Activated CD8-positive, alpha-beta T cell treated with anti-CD3 and anti-CD28 coated beads for 36 hours (primary cell): ENCODE measurements around the gene QRICH2. TPM values are rescaled to one million over a fixed set of nuclear protein-coding genes. Genes with fewer than 3 reads are reported as not detected.
A peak's percentile ranks its signal among the peaks of the same experiment; 100 is the strongest.

ENCODE experiments used
- ATAC-seq: fragments of 200-7000 bp; cut with Tn5 transposase; one replicate; pipeline ENCODE4 v1.10.0; 2021; ENCODE audit warnings: mild to moderate bottlenecking, moderate library complexity
- CTCF ChIA-PET: fragments of 350-600 bp; sonication (Branson Sonifier 250); formaldehyde crosslinking; loops from one replicate; lab custom pipeline; 2021; ENCODE audit warnings: antibody characterized with exemption; lab: Charles Lee
- POLR2A ChIA-PET: fragments of 350-600 bp; sonication (Branson Sonifier 250); formaldehyde crosslinking; loops from one replicate; lab custom pipeline; 2021; ENCODE audit warnings: antibody characterized with exemption; lab: Charles Lee
- DNase-seq: peaks from one replicate; pipeline ENCODE4 v3.0.0-alpha.2; 2020
- H3K27ac Mint-ChIP-seq: one replicate; pipeline ENCODE4 v1.8.0; 2021; ENCODE audit warnings: mild to moderate bottlenecking, mixed read lengths
- H3K27me3 Mint-ChIP-seq: one replicate; pipeline ENCODE4 v1.8.0; 2021; ENCODE audit warnings: mixed read lengths
- H3K36me3 Mint-ChIP-seq: one replicate; pipeline ENCODE4 v1.8.0; 2021; ENCODE audit warnings: low read depth, mixed read lengths
- H3K4me1 Mint-ChIP-seq: one replicate; pipeline ENCODE4 v1.8.0; 2021; ENCODE audit warnings: low read depth, mixed read lengths
- H3K4me3 Mint-ChIP-seq: one replicate; pipeline ENCODE4 v1.8.0; 2021; ENCODE audit warnings: mild to moderate bottlenecking, moderate library complexity, mixed read lengths
- H3K9me3 Mint-ChIP-seq: one replicate; pipeline ENCODE4 v1.8.0; 2021; ENCODE audit warnings: mixed read lengths
- intact Hi-C: fragments of 100-400 bp; cut with micrococcal nuclease; formaldehyde crosslinking; loops from one replicate; pipeline ENCODE4 v1.10.0; 2022
- total RNA-seq, 2 experiments: library from RNA; stranded (reverse); gene quantifications; one replicate each; pipeline ENCODE4 v1.2.3, GENCODE V29; 2021
- TF ChIP-seq, protein P1 (sequence below): fragments of 200-600 bp; IDR thresholded peaks from one replicate; pipeline ENCODE4 v1.8.0; 2022; ENCODE audit warnings: antibody characterized with exemption, mild to moderate bottlenecking

QRICH2 gene, protein sequence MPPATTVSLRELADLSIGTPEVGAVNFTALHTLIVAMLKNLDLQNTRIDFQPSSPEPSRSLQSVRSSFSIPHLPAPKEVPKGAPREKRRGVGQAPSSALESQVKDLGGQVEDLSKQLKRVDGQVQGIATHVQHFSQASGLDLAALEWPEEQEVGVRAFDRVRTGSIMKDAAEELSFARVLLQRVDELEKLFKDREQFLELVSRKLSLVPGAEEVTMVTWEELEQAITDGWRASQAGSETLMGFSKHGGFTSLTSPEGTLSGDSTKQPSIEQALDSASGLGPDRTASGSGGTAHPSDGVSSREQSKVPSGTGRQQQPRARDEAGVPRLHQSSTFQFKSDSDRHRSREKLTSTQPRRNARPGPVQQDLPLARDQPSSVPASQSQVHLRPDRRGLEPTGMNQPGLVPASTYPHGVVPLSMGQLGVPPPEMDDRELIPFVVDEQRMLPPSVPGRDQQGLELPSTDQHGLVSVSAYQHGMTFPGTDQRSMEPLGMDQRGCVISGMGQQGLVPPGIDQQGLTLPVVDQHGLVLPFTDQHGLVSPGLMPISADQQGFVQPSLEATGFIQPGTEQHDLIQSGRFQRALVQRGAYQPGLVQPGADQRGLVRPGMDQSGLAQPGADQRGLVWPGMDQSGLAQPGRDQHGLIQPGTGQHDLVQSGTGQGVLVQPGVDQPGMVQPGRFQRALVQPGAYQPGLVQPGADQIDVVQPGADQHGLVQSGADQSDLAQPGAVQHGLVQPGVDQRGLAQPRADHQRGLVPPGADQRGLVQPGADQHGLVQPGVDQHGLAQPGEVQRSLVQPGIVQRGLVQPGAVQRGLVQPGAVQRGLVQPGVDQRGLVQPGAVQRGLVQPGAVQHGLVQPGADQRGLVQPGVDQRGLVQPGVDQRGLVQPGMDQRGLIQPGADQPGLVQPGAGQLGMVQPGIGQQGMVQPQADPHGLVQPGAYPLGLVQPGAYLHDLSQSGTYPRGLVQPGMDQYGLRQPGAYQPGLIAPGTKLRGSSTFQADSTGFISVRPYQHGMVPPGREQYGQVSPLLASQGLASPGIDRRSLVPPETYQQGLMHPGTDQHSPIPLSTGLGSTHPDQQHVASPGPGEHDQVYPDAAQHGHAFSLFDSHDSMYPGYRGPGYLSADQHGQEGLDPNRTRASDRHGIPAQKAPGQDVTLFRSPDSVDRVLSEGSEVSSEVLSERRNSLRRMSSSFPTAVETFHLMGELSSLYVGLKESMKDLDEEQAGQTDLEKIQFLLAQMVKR (N-terminal part only)
- total RNA-seq = under 1 TPM; 0.49 to 0.52 TPM

DNA sequence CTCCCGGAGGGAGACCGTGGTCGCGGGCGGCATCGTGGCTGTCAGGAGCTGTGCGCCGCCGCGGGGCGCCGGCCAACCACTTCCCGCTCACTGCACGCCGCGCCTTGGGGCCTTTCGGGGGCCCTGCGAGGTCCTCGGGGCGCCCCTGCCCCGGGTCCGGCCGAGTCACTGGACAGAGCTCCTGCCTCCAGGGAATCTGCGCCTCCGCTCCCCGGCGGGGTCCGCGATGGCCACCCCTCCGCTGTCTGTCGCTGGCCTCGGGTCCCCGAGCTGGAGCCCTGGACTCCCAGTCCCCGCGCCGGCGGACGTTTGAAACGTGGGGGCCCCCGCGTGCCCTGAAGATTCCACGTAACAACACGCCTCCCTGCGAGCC lies at the start of gene QRICH2:
Gene QRICH2 (minus strand): TSS at position 311 of the 373 bp plus-strand sequence. CDS start 278 bp downstream, at position 33.
- ChIA-PET POLR2A (interaction anchor here (1.2 kb wide), 1 partner anchor 14 kb away, joined by 3 read pairs; no protein-coding TSS in a partner anchor), CTCF (interaction anchor here (1.7 to 11.0 kb wide), 3 partner anchors 20 to 90 kb away, joined by 5 to 154 read pairs (median 15); partner anchors contain the start of gene SPHK1)
- H3K4me1 Mint-ChIP-seq = peaks cover 3% of the 10 kb centered on the region
- H3K27me3 Mint-ChIP-seq = no peaks in the 10 kb centered on the region
- TF ChIP-seq, protein P1, sequence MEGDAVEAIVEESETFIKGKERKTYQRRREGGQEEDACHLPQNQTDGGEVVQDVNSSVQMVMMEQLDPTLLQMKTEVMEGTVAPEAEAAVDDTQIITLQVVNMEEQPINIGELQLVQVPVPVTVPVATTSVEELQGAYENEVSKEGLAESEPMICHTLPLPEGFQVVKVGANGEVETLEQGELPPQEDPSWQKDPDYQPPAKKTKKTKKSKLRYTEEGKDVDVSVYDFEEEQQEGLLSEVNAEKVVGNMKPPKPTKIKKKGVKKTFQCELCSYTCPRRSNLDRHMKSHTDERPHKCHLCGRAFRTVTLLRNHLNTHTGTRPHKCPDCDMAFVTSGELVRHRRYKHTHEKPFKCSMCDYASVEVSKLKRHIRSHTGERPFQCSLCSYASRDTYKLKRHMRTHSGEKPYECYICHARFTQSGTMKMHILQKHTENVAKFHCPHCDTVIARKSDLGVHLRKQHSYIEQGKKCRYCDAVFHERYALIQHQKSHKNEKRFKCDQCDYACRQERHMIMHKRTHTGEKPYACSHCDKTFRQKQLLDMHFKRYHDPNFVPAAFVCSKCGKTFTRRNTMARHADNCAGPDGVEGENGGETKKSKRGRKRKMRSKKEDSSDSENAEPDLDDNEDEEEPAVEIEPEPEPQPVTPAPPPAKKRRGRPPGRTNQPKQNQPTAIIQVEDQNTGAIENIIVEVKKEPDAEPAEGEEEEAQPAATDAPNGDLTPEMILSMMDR = no peak
- H3K4me3 Mint-ChIP-seq = no peak within 1 kb of the TSS
- no peaks in the 10 kb centered on the region for H3K9me3 Mint-ChIP-seq
- no peak within 1 kb of the TSS for H3K27ac Mint-ChIP-seq
- intact Hi-C loops = loop anchor here (5.0 kb wide), 1 partner anchor 79 kb away; no protein-coding TSS in a partner anchor
- DNase-seq (no peak), ATAC-seq (no peak)
- no peaks in the 10 kb centered on the region for H3K36me3 Mint-ChIP-seq

DNA sequence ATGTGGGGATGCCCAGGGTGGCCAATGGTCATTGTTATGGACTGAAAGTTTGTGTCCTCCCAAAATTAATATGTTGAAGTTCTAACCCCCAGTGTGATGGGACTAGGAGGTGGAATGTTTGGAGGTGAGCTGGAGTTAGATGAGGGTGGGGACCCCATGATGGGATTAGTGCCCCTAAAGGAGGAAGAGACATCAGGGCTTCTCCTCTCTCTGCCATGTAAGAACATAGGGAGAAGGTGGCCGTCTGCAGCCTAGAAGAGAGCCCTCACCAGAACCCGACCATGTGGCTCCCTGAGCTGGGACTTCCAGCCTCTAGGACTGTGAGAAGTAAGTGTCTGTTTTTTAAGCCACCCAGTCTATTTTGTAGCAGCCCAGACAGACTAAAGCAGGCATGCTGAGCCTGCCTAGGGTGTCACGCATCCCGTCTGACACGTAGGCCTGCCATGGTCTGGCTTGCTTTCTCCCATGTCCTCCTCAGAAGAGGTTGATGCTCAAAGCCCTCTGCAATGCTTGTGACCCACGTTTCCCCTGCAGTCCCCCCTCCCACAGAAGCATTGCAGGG lies 49.6 kb upstream of the QRICH2 start:
- intact Hi-C loops = no loop called here
- DNase-seq (no peak), ATAC-seq (no peak)
- Mint-ChIP-seq H3K36me3 (no peaks in the 10 kb centered on the region), H3K4me3 (no peak overlapping the region), H3K9me3 (no peaks in the 10 kb centered on the region), H3K27ac (no peak overlapping the region), H3K4me1 (peaks cover 9% of the 10 kb centered on the region), H3K27me3 (no peaks in the 10 kb centered on the region)
- CTCF ChIA-PET = interaction anchor here (7.1 kb wide), 1 partner anchor 25 kb away, joined by 73 read pairs; the partner anchor contains the start of gene SPHK1
- POLR2A ChIA-PET = no interaction called here
- TF ChIP-seq, protein P1 = no peak

DNA sequence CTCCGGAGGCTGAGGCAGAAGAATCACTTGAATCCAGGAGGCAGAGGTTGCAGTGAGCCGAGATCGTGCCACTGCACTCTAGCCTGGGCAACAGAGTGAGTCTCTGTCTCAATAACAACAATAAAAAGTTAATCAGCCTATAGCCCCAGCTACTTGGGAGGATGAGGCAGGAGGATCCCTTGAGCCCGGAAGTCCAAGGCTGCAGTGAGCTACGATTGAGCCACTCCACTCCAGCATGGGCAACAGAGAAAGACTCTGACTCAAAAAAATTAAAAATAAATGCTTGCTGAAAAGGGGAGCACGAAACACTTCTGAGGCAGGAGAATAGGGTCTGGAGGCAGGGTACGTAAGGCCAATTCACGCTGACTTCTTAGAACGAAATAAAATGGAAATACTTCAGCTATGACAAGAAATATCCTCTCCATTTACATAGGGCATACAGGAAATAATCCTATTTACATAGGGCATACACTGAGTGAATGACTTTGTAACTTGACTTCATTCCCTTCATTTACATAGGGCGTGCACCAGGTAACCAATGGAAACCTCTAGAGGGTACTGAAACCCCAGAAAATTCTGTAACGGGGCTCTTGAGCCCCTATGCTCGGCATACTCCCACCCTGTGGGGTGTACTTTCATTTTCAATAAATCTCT lies 48.9 kb upstream of the QRICH2 start:
- ATAC-seq = no peak
- Mint-ChIP-seq H3K27ac (no peak overlapping the region), H3K27me3 (no peaks in the 10 kb centered on the region), H3K4me1 (peaks cover 13% of the 10 kb centered on the region), H3K9me3 (no peaks in the 10 kb centered on the region), H3K36me3 (no peaks in the 10 kb centered on the region), H3K4me3 (no peak overlapping the region)
- DNase-seq = no peak
- CTCF ChIA-PET = interaction anchor here (7.1 kb wide), 1 partner anchor 26 kb away, joined by 73 read pairs; the partner anchor contains the start of gene SPHK1
- POLR2A ChIA-PET = no interaction called here
- intact Hi-C loops = no loop called here
- TF ChIP-seq, protein P1 = no peak

DNA sequence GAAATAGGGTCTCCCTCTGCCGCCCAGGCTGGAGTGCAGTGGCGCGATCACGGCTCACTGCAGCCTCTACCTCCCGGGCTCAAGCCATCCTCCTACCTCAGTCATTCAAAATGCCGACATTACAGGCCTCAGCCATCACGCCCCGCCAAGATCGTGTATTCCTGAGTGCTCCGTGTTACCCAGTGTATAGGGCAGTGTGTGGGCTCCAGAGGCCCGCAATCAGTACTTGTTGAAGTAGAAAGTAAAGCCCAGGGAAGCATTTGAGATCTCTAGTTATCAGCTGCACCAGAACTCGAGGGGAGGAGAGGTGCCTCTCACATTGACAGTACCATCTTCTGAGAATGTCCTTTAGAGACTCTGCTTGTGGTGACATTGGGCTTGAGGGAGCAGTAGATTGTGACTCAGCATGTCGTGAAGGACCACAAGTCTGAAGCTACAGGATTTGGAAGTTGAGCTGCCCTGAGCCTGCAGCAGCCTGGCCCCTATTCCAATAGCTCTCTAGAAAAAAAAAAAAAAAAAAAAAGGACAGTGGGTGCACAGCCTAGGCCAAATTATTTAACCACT lies 46.8 kb upstream of the QRICH2 start:
- Mint-ChIP-seq H3K27me3 (no peaks in the 10 kb centered on the region), H3K27ac (peak overlapping the region; percentile 22), H3K36me3 (no peaks in the 10 kb centered on the region), H3K4me3 (peak overlapping the region; percentile 83), H3K4me1 (peaks cover 16% of the 10 kb centered on the region), H3K9me3 (no peaks in the 10 kb centered on the region)
- TF ChIP-seq, protein P1 = no peak
- peak; percentile 18 for DNase-seq
- intact Hi-C loops = no loop called here
- ChIA-PET POLR2A (interaction anchor here (0.5 to 3.4 kb wide), 4 partner anchors 11 to 251 kb away, joined by 3 to 42 read pairs (median 4); partner anchors contain the start of genes EXOC7 and SPHK1), CTCF (interaction anchor here (1.2 to 7.1 kb wide), 3 partner anchors 28 to 52 kb away, joined by 3 to 73 read pairs (median 22); partner anchors contain the start of gene SPHK1)
- ATAC-seq = no peak
